HG03354 (cell line): ENCODE data around the gene MGAT3.
"Not testable (repeated sequence)": the region's sequence is repeated elsewhere in the genome, so short reads cannot be mapped to it uniquely, and the experiment has no call there.

ENCODE experiments used
- ATAC-seq: cut with Tn5 transposase; IDR thresholded peaks from one replicate; pipeline ENCODE4 v1.9.1; 2021; ENCODE audit warnings: mild to moderate bottlenecking; ENCODE audit not compliant: unreplicated experiment, poor library complexity, severe bottlenecking

The MGAT3 gene

DNA sequence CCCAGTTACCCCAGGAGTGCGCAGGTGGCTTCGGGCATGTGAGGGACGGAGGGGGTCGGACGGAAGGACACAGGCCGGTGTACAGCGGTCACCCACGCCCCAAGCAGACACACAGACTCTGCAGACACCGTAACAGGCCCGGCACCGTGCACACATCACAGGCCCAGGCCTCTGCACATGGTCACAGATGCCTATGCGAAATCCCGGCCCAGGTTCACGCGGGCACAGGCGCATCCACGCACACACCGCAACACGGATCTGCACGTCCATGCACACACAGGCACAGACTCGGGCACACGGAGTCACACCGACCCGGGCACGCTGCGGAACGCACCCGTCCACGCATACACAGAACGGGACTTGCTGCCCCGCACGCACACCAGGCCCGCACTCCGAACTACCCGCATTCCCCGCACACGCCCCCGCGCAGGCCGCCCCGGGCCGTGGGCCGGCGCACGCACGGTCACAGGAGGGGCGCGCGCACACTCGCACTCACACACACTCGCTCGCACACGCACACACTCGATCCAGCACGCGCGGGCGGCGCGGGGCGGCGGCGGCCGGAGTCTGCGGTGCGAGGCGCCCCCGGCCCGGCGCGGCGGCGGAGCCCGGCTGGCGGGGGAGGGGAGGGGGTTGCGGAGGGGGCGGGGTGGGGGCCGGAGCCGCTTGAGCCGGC, at the start of gene MGAT3:
TSS of gene MGAT3 (plus strand) at position 491 of the 676 bp plus-strand sequence. CDS start 30,336 bp downstream, outside the sequence.
- ATAC-seq: no peak

- no peak for ATAC-seq
Observed at GRCh38 chr22:39408173-39408572, 48.6 kb upstream of the MGAT3 start.

- no peak for ATAC-seq
Observed at GRCh38 chr22:39408807-39409206, 48.0 kb upstream of the MGAT3 start.

DNA sequence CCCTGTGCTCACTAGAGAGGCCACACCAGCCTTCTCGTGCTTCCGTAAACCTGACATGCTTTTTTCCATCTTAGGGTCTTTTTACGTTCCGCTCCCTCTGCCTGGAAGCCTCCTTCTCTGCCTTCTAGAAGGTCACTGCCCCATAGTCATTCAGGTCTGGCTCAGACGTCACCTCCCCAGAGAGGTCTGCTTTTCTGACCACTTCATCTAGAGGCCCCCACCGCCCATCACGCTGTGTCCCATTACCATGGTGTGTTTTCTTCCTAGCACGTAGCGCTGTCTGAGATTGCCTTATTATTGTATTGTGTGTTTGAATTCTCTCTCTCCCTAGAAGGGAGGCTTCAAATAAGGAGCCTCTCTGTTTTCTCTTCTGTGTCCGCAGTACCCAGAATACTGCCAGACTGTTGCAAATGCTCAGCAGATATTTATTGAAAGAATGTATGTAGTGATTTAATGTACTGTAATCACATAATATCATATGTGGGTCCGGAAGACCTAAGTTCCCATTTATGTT, 47.2 kb upstream of the MGAT3 start:
- no peak for ATAC-seq

DNA sequence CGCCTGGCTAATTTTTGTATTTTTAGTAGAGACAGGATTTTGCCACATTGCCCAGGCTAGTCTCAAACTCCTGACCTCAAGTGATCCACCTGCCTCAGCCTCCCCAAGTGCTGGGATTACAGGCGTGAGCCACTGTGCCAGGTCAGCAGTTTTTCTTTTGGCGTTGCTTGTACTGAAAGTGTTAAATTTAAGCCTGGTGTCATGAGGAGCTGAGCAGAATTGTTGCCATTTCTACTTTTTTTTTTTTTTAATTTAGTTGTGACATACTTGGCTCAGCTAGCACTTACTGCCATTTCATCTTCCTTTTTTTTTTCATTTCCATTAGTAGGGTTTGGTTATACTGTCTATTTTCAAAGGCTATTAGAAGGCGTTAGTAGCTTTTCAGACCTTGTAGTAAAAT, 46.5 kb upstream of the MGAT3 start:
- ATAC-seq: no peak

GRCh38 chr22:39411828-39412365, 44.9 kb upstream of the MGAT3 start:
- not testable (repeated sequence) for ATAC-seq

- ATAC-seq: not testable (repeated sequence)
Observed at GRCh38 chr22:39413204-39413603, 43.6 kb upstream of the MGAT3 start.

- no peak for ATAC-seq
Observed at GRCh38 chr22:39414377-39414776, 42.4 kb upstream of the MGAT3 start.

DNA sequence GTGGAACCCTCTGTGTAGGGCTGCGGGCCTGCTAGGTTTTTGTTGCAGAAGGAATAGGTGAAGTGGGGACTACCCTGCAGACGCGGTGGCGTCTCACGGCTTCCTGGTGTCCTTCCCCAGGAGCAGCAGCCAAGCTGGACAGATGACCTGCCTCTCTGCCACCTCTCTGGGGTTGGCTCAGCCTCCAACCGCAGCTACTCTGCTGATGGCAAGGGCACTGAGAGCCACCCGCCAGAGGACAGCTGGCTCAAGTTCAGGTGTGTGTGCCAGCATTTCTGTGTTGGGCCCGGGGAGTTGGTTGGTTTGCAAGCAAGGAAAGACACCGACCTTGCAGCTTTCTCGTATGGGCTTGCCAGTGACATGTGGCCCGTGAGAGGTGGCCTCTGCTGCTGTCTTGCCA, 41.9 kb upstream of the MGAT3 start:
- no peak for ATAC-seq

- no peak for ATAC-seq
Observed at GRCh38 chr22:39415506-39415905, 41.3 kb upstream of the MGAT3 start.

DNA sequence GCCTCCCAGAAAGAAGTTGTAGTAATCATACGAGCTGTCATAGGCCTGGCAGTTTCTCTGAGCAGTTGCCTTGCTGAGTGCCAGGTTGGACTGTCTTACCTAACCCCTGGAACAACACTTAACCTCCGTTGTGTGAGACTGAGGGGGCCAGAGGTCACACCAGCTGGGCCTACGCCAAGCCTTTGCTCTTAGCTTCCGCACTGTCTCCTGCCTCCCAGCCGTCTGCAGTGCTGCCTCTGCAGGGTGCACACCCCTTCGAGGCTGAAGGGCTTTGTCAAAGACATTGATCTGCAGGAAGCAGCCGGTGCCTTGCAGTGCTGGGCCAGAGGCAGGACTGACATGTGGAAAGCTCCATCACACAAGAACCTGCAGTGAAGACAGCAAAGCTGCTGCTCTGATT, 40.5 kb upstream of the MGAT3 start:
- no peak for ATAC-seq

DNA sequence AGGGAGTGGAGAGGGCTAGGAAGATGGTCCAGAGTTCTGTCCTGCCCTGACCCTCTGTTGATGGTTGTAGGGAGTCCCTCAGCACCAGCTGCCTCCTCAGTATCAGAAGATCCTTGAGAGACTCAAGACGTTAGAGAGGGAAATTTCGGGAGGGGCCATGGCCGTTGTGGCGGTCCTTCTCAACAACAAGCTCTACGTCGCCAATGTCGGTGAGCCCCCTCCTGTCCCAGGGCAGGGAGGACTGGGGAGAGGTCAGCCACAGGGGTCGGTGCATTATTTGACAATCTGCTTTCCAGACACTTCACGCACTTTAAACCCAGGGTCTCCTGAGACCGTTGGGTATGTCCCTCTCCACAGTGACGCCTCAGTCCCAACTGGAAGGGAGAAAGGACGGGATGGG, 39.2 kb upstream of the MGAT3 start:
- ATAC-seq: no peak

DNA sequence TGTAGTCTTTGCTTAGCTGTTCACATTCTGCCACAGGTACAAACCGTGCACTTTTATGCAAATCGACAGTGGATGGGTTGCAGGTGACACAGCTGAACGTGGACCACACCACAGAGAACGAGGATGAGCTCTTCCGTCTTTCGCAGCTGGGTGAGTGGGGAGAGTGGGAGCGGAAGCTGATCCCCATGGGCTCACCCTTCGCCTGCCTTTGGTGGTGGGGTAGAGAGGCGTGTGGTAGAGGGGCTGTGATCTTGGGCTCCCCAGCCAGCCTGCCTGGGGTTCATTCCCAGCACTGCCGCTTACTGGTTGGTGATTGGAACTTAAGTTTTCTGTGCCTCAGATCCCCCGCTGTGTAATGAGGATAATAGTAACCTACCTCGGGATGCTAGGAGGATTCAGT, 38.1 kb upstream of the MGAT3 start:
- ATAC-seq: no peak

DNA sequence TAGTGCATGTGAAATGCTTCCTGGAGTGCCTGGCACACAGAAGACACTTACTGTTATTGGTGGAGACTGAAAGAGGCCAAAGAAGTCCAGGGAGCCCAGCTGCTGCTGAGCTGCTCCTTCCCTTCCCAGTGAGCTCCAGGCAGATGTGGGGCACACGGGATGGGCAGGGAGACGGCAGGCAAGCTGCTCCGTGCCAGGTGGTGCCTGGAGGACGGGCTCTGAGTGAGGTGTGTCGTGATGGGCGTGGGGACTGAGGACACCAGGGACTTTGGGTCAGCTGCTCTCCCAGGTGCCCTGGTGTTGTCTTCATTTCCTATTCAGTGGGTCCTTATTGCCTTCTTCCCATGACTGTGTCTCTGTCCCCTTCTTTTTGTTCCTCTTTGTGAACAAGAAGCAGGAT, 37.7 kb upstream of the MGAT3 start:
- ATAC-seq: no peak

- no peak for ATAC-seq
Observed at GRCh38 chr22:39419911-39420310, 36.9 kb upstream of the MGAT3 start.

GRCh38 chr22:39421691-39422090, 35.1 kb upstream of the MGAT3 start:
- ATAC-seq: no peak

- ATAC-seq: no peak
Observed at GRCh38 chr22:39422101-39422500, 34.7 kb upstream of the MGAT3 start.

DNA sequence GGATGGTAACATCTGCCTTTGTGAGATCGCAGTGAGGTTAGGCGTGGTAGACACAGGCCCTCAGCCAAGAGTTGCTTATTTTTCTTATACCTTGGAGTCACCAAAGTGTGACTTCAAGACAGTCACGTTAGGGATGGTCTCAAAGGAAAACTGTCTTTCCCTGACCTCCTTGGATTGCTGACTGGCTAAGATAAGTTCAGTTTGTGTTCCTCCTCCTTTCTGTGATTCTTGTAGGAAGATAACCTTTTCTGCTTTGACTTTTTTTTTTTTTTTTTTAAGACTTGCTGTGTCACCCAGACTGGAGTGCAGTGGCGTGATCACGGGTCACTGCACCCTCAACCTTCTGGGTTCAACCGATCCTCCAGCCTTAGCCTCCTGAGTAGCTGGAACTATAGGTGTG, 34.1 kb upstream of the MGAT3 start:
- no peak for ATAC-seq

DNA sequence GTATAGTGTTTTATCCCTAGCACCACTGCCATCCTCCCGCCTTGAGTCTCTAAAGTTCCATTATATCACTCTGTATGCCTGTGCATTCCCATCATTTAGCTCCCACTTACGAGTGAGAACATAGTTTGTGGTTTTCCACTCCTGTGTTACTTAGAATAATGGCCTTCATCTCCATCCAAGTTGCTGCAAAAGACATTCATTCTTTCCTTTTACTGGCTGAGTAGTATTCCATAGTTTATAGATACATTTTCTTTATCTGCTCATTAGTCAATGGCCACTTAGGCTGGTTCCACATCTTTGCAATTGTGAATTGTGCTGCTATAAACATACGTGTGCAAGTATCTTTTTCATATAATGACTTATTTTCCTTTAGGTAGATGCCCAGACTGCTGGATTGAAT, 32.8 kb upstream of the MGAT3 start:
- ATAC-seq: no peak

DNA sequence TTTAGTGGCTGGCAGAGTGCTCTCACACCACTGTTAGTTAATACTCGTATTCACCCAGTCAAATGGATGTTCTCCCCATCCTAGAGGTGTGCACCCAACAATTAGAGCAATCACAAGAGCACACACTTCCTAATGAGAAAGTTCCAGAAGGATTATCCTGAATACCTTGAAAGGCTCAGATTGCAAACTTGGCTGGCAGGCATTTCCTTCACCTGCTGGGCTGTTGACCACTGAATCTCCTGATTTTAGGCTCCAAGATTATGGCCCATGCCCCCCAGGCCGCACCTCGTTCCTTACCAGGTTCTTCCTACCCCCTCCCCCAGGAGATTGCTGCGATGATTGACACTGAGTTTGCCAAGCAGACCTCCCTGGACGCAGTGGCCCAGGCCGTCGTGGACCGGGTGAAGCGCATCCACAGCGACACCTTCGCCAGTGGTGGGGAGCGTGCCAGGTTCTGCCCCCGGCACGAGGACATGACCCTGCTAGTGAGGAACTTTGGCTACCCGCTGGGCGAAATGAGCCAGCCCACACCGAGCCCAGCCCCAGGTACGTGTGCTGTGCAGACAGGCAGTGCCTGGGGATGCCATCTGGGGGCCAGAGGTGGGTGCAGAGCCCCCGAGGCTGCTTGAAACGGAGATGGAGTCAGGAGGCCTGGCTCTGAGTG, 30.3 kb upstream of the MGAT3 start:
- no peak for ATAC-seq
